CMK (cell line): ENCODE results near the gene PSMB8.
"Not testable (repeated sequence)": the region's sequence is repeated elsewhere in the genome, so short reads cannot be mapped to it uniquely, and the experiment has no call there.

ENCODE experiments used
- DNase-seq: peaks from one replicate; pipeline ENCODE4 v3.0.0-alpha.2; 2010; ENCODE audit warnings: low read depth

PSMB8 gene

DNA sequence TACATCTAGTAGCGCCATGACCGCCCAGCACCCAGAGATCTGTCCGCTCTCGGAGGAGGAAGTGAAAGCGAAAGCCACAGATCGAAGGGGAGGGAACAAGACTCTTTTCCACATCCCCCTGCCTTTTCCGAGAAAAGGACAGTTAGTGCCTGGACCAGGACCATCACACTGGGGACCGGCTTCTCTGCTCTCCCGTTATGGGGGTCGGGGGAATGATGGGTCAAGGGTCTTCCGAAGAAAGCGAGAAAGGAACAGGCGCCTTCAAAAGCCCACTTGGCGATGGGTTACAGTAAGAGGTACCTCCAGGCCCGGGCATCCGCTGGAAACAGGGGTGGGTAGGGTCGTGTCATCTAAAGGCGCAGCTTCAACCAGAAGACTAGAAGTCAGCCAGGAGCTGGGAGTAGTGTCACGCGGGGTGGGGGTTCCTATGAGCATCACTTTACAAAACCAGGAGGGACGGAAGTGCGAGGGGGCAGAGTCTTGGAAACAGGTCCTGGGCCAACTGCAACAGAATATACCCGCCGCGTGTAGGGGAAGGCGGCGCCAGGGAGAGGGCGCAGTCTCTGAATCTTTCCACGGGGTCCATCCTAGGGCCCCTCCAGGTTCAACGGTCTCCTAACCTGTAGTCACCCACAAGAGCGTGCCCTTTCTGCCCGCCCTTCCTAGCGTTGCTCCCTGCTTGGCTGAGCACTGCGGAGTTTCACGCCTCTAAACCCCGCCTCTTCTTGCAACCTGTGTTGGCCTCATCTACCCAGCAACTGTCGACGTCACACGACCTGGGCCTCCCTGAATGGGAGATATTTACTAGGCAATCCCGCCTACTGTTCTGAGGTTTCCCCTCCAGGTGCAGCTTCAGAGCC lies at the start of gene PSMB8:
PSMB8 (minus strand) TSS at position 69 of the 860 bp plus-strand sequence; CDS start at position 18, 51 bp downstream.
- peak; percentile 71 for DNase-seq

DNA sequence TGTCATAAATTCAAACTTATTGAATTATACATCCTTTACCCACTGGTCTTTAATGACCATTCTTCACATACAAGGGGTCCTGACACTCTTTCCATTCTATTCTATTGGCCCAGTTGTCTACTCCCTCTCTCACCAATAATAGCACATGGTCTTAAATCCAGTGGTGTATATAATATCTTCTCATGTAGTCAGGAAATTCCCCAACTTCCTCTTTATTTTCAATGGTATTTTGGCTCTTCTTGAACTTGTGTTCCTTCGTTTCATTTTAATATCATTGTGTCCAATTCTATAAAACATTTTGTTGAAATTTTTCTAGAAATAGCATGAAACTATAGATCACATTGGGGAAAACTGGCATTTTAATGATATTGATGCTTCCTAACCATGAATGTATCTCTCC lies 47.0 kb upstream of the PSMB8 start:
- DNase-seq = no peak

DNA sequence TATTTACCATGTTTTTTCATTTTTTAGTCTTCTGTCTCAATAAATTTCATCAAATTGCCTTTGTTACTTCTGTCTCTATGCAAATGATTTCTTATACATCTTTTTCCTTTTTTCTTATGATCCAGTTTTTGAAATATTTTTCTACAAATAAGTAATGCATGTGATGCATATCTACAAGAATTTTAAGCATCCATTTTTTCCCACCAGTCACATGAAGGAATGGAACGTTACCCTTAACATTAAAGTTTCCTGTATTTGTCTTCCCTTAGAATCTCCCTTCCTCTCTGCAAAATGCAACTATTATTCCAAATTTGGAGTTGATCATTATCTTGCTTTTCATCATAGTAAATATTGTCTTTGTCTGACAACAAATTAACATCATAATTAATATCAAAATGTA lies 45.7 kb upstream of the PSMB8 start:
- no peak for DNase-seq

DNA sequence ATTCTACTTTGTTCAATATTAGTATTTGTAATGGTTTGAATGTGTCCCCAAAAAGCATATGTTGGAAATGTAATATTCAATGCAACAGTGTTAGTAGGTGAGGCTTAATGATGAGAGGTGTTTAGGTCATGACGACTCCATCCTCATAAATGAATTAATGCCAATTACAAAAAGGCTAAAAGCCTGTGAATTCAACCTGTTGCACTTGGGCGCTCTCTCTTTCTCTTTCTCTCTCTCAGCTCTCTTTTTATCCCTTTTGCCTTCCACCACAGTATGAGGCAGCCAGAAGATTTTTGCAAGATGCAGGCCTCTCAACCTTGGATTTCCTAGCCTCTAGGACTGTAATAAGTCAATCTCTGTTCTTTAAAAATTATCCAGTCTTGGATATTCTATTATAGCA lies 44.7 kb upstream of the PSMB8 start:
- DNase-seq = no peak

DNA sequence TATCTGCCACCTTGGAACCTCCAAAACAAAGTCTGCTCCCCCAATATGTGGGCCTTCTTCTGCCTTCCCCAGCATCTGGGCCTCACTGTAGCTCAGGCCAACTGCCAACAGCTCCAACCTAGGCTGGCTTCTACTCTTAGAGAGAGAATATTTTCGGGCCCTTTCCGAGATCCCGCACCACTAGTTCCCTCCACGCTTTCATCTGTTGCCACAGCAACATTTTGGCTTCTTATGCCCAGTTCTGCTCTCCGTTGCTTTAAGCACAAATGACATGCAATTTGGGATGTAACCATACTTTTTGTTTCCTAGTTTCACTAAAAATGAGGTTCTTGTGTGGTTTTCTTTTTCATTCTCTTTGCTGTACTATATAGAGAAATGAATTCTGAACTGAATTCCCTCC lies 43.8 kb upstream of the PSMB8 start:
- DNase-seq = no peak

DNA sequence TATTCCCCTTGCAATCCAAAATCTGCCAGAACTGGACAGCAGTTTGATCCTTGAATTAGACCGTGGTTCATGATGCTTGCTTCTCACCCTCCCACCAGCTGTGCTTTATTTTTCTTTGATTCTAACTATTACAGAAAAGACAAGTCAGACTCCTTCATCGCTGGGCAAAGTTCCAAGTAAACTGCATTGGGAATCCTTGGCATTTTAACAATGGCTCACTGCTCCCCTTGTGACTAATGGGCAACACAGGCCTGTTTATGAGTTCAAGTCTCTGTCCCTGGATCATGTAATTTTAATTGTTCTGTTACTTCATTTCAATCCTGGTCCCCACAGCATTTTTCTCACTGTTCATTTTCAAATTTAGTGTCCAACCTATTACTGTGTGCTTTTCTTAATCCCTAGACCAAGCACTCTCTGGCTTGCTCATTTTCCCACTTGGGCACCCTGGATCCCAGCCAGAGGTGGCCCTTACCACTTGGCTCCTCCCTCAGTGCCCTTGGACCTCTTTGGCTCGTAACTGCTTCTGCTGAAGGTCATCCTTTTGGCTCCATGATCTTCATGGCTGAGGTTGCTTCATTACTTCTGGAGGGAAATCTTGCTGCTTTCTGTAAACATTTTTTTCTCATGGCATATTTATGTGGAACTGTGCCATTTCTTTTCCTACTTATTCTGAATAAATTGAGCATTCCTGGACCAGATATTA lies 43.0 kb upstream of the PSMB8 start:
- DNase-seq = no peak

DNA sequence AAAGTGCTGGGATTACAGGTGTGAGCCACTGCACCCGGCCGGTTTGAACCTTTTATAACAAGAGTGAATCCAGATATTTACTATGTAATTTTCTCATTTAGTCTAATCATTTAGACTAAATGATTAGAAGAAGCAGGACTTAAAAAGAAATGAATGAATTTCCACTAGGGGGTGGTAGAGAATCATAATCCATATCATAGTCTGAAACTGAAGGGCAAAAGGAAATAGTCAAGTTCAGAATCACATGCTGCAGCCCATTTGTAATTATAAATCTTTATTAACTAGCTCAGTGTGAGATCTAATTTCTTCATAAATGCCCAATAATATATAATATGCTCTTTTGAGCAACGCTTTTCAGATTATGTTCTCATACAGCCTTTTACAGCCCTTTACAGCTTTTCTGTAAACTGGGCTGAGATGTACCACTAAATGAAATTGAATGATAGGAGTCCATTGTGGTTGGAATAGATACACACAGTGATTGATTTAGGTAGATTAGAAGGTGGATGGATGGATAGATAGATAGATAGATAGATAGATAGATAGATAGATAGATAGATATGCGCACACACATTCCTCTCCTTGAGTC lies 41.9 kb upstream of the PSMB8 start:
- no peak for DNase-seq

DNA sequence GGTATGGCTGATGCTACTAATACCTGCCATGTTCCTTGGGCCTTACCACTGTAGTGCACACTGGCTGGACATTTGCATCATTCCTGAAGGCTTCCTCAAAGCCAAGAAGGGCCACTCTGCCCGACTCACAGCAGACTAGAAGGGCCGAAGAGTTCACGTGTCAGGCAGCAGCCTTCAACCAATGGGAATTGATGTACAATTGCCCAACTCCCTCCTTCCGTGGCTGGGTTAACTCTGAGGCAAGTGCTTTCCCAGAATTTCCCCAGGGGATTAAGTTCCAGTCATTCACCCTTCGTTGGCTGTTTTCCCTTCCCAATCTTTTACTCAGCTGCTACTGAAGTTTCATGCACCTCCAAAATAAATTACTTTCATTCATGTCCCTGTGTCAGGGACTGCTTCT lies 39.9 kb upstream of the PSMB8 start:
- no peak for DNase-seq

DNA sequence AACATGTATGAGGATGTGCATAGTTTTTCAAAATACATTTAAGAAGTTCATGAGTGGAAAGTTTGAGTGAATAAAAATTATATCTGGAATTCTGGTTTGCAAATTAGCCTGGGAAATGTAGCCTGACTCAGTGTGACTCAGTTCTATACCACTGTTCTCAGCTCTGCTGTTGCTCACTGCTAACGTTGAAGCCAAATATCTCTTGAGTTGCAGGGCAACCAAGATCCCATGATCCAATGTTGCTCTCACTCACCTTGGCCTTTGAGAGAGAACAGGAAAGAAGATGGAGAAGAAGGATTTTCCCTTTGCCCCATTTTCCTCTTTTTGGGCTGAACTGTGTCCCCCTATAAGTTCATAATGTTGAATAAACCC lies 39.0 kb upstream of the PSMB8 start:
- no peak for DNase-seq

DNA sequence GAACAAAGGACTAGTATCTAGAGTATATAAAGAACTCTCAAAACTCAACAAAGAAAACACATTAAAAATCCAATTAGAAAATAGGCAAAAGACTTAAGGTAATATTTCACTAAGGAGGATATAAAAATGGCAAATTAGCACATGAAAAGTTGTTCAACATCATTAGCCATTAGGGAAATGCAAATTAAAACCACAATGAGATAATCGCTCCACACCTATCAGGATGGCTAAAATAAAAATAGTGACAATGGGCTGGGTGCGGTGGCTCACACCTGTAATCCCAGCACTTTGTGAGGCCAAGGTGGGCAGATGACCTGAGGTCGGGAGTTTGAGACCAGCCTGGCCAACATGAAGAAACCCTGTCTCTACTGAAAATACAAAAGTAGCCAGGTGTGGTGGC lies 37.1 kb upstream of the PSMB8 start:
- not testable (repeated sequence) for DNase-seq

DNA sequence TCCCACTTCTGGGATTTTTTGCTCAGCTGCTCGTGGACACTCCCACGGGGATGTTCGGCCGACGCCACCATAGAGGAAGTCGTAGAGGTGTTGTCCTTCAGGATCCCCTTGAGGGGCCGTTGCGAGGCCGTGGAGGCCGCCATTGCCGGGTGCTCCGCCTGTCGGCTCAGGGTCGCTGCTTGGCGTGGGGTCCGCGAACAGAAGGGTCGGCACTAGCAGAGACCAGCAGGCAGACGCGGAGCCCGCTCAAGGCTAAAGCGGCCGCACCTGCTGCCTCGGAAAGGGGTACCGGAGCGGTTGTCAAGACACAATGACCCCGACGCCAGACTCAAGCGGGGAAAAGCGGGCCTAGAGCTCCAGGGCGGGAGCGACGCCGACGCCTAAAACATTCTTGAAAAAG lies 35.8 kb upstream of the PSMB8 start:
- DNase-seq = no peak

DNA sequence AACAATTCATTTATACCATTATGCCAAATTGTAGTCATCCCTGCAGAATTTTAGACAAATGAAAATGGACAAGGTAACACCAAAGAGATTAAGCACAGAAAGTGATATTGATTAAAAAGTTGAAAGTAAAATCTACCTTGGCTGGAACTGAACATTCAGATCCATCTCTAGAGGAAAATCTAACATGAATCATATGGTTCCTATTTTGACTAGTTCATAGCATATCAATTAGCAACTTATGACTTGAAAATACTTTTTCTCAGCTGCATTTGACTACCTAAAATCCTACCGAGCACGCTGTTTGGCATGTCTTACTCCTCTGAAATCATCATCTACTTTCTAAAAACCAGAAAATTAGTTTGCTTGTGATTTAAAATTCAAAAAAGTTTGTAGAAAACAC lies 32.8 kb upstream of the PSMB8 start:
- no peak for DNase-seq

DNA sequence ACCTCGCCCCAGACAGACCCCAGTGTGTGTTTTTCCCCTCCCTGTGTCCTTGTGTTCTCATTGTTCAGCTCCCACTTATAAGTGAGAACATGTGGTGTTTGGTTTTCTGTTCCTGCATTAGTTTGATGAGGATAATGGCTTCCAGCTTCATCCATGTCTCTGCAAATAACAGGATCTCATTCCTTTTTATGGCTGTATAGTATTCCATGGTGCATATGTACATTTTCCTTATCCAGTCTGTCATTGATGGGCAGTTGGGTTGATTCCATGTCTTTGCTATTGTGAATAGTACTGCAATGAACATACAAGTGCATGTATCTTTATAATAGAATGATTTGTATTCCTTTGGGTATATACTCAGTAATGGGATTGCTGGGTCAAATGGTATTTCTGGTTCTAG lies 30.1 kb upstream of the PSMB8 start:
- not testable (repeated sequence) for DNase-seq

DNA sequence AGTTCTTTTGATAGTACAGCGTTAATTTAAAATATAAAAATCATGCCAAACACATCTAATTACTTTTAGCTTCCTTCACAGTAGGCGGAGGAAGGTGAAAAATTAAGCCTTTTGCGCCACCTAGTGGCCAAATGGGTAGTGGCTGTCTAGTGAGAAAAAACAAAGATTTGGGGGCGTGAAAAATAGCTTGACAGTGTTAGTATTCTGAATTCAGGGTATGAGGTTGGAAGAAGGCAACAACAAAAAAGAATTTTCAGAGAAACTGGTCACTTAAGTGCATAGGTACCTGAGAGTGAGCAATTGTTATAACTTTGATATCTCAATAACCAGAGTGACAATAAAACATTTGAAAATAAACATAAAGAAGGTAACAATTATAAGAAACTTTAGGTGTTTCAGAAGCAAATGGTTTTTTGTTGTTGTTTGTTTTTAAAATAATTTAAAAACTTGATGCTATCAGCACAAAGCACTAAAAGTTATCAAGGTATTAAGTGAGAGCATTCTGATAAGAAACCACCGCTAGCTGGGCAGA lies 24.5 kb upstream of the PSMB8 start:
- DNase-seq = no peak

DNA sequence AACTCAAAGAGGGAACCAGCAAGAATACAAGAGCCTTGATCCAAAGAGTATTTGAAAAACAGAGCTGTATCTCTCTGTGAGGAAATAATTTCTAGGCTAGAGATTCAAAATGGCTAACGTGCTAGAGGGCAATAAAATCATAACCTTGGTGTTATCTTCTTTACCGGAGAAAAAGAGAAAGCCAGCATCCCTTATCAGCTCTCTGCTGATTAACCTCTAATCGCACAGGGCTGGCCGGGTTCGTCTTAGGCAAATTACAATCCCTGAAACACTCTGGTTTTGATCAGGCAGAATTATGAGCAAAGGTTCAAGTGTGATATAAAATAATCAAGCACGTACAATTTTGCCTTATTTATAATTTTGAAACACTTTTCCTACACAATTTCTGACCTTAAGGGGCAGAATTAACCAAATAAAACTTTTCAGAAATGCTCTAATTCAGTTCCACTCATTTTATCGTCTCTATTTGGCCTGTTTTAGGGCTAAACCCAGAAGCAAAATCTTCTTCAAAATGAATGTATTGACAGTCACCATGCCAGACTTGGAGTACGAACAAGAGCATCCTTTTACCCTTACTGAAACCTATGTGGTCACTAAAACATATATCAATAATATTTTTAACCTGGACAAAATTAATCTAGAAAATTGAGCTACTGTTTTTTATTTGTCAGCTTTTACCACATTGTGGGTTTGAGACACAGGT lies 23.9 kb upstream of the PSMB8 start:
- no peak for DNase-seq

DNA sequence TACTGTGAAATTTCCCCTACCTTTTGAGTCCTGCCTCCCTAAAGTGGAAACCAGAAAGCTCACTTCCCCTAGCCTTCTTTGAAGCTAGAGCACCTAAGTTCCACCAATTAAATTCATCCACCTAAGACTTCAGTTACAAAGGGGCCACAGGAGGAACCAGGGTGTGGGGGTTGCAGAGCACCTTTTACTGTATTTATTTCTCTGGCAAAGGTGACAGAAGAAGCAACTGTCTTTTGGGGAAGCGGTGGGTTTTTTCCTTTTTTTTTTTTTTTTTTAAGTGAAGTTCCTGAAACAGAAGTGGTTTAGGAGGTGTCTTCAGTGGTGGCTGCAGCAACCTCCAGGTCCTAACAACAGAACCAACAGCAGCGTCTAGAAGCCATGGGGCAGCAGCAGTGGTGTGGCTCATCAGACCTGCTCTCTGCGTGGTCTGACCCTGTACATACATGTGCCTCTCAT lies 23.2 kb upstream of the PSMB8 start:
- no peak for DNase-seq

DNA sequence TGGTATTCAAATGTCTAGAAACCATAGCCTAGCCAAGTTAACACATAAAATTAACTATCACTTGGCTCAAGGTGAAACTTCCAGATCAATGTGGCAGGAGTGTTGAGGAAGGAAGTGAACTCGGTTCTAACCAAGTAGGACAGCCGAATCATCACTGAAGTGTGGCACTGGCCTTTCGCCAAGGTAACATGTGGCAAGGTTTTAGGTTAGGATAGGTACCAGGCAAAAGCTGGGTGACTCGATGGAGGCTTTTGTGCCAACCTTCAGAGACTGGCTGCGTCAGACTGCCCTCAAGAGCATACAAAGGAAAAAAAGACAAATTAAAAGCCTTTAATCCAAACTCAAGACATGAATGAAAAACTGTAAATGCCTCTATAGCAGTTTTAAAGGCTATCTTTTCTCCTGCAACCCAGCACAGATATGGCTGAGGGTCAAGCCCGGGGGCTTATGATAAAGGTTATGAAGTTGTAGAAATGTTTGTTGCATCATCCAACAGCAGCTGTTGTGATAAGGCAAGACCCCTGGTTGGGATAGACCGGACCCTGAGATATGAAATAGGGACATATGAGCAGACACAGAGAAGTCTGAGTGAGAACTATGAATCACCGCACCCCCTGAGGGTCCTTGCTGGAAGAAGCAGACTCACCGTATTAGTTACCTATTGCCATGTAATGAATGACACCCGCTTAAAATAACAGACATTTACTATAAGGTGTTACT lies 22.0 kb upstream of the PSMB8 start:
- no peak for DNase-seq

DNA sequence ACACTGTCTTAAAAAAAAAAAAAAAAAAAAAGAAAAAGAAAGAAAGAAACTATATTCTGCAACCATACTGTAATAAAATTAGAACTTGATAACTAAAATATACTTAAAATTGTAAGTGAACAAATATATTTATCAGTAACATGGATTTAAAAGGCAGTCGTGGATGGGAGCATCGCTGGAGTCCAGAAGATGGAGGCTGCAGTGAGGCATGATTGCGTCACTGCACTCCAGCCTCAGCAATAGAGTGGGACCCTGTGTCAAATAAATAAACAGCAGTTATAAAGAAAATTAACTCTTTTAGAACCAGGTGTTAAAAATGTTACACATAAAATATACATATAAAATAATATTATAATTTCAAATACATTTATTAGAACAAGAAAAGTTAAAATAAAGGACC lies 18.9 kb upstream of the PSMB8 start:
- DNase-seq = no peak

DNA sequence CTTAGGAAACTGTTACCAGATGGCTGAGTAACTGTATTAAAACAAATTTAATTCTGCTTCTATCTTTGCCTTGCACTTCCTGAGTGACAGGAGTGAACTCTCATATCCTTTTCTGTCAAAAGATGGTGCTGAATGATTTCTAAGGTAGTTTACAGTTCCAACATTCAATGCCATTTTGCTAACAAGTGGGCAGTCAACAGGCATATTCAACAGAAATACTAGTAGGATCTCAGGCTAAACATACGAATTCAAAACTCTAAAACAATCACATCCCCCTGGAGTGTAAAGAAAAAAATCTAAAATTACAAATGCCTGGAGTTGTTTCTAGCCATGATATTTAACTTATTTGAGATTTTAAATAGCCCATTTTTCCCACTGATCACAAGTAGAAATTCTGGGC lies 16.8 kb upstream of the PSMB8 start:
- DNase-seq = no peak

DNA sequence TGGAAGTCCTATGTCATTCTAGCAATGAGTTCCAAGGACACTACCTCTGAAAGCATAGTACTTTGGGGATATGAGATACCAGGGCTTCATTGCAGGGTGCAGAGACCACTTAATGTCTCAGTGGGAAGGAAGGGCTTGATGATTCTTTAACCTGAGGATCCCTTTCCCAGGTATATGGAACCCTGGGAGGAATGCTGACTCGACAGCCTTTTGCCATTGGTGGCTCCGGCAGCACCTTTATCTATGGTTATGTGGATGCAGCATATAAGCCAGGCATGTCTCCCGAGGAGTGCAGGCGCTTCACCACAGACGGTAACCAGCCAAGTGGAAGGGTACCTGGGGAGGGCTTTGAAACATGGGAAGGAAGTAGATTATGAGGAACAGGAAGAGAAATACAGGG lies 14.3 kb upstream of the PSMB8 start:
- DNase-seq = no peak

DNA sequence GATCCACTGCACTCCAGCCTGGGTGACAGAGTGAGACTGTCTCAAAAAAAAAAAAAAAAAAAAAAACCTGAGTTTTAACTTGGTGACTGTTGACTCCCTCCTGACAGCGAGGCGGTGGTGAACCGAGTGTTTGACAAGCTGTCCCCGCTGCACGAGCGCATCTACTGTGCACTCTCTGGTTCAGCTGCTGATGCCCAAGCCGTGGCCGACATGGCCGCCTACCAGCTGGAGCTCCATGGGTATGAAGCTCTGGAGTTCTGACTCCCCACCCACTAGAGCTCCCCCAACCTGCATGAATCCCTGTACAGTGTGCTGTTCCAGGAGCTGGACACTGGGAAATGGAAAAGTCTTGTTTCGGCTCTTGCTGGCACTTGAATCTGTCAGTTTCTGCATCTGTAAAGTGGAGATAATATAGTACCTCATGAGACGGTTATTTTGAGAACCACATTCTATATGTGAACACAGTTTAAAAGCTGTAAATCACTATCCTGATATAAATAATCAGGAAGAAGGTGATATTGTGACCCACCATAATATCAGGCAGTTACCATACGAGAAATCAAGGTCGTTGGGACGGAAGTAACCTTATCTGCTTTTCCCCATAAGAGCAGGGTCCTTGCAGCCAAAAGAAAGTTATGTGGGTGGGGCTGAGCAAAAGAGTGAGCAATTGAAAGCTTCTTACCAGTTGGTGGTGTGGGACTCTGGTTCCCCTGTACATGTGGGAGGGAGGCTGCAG lies 13.5 kb upstream of the PSMB8 start:
- DNase-seq = no peak
